GM12878 (cell line): ENCODE measurements around the gene TIAM1. TPM values are rescaled to one million over a fixed set of nuclear protein-coding genes. Genes with fewer than 3 reads are reported as not detected.
A peak's percentile ranks its signal among the peaks of the same experiment; 100 is the strongest.

Experiments
- CEBPB ChIP-seq, 2 experiments: fragments of 150-350 bp in 1 of 2; IDR thresholded peaks; 2 replicates each; pipeline ENCODE4 v1.6.1; 2012 to 2014; ENCODE audit warnings: low read depth in 2 of 2, low read length in 2 of 2, borderline replicate concordance in 1 of 2, inconsistent platforms in 1 of 2
- CREM ChIP-seq: IDR thresholded peaks from 2 replicates; pipeline ENCODE4 v1.6.1; 2014; ENCODE audit warnings: antibody characterized with exemption, low read depth
- FOS ChIP-seq: IDR thresholded peaks from 3 replicates; pipeline ENCODE4 v1.6.1; 2011; ENCODE audit warnings: borderline replicate concordance; ENCODE audit not compliant: insufficient read length; ENCODE audit errors: extremely low read depth
- GABPA ChIP-seq: IDR thresholded peaks from 2 replicates; pipeline ENCODE4 v1.6.1; 2014; ENCODE audit warnings: antibody characterized with exemption, low read depth, mild to moderate bottlenecking, inconsistent platforms
- IKZF2 ChIP-seq, 2 experiments: fragments of 450-650 bp; IDR thresholded peaks; 2 replicates each; pipeline ENCODE4 v1.6.1; 2017; ENCODE audit warnings: mild to moderate bottlenecking in 2 of 2, moderate library complexity in 2 of 2
- KAT2A ChIP-seq: conservative IDR thresholded peaks from 2 replicates; pipeline ENCODE4 v1.6.1; 2011; ENCODE audit warnings: low read depth, low read length; ENCODE audit not compliant: control insufficient read depth
- KDM1A ChIP-seq: fragments of 200-600 bp; sonication (generic); IDR thresholded peaks from 2 replicates; pipeline ENCODE4 v1.6.1; 2016; ENCODE audit warnings: borderline replicate concordance
- MEF2A ChIP-seq: IDR thresholded peaks from 2 replicates; pipeline ENCODE4 v1.6.1; 2011; ENCODE audit warnings: low read depth, mild to moderate bottlenecking, low read length, moderate library complexity; ENCODE audit not compliant: insufficient read depth
- NFXL1 ChIP-seq: fragments of 450-650 bp; IDR thresholded peaks from 2 replicates; pipeline ENCODE4 v1.6.1; 2017; ENCODE audit warnings: antibody characterized with exemption, mild to moderate bottlenecking, borderline replicate concordance
- NFYA ChIP-seq: IDR thresholded peaks from 2 replicates; pipeline ENCODE4 v1.6.1; 2011; ENCODE audit warnings: low read depth, mild to moderate bottlenecking, low read length, improper control_type of control experiment, borderline replicate concordance
- NFYB ChIP-seq: IDR thresholded peaks from 2 replicates; pipeline ENCODE4 v1.6.1; 2011; ENCODE audit warnings: low read depth, mild to moderate bottlenecking, low read length, improper control_type of control experiment, moderate library complexity; ENCODE audit not compliant: insufficient read depth
- NKRF ChIP-seq: fragments of 450-650 bp; conservative IDR thresholded peaks from 2 replicates; pipeline ENCODE4 v1.6.1; 2017; ENCODE audit warnings: mild to moderate bottlenecking, moderate library complexity
- POLR2AphosphoS5 ChIP-seq: IDR thresholded peaks from 2 replicates; pipeline ENCODE4 v1.6.1; 2011; ENCODE audit warnings: mild to moderate bottlenecking, low read length, inconsistent platforms
- RBBP5 ChIP-seq: fragments of 200-600 bp; sonication (generic); conservative IDR thresholded peaks from 2 replicates; pipeline ENCODE4 v1.6.1; 2016
- TAF1 ChIP-seq: IDR thresholded peaks from 2 replicates; pipeline ENCODE4 v1.6.1; 2011; ENCODE audit warnings: mild to moderate bottlenecking, low read depth, low read length, borderline replicate concordance
- ZBTB11 ChIP-seq: fragments of 450-650 bp; formaldehyde crosslinking; IDR thresholded peaks from 2 replicates; pipeline ENCODE4 v1.5.0; 2022; ENCODE audit warnings: mild to moderate bottlenecking, missing genetic modification characterization
- ZNF274 ChIP-seq: IDR thresholded peaks from one replicate; pipeline ENCODE4 v1.8.0; 2011; ENCODE audit not compliant: insufficient read length, insufficient read depth
- polyA plus RNA-seq, 11 experiments: library from polyadenylated mRNA; depleted of rRNA in 4 of 11; unstranded in 6 of 11; stranded (reverse) in 5 of 11; fragments of >200 nt; fragmentation: Nextera tagmentation in 4 of 11; fragmentation: Illumina TruSeq in 1 of 11; extraction: Ambion mirVana in 4 of 11; extraction: Trizol in 1 of 11; gene quantifications; 1 replicate in 1 of 11; 2 replicates in 10 of 11; pipeline versions ENCODE4 v1.2.1 to v1.2.3, GENCODE V29; 2011 to 2016; ENCODE audit warnings: inconsistent platforms in 2 of 11, missing spikeins in 2 of 11, low read depth in 1 of 11
- total RNA-seq, 4 experiments: library from RNA; depleted of rRNA in 3 of 4; stranded (reverse); fragments of >200 nt in 3 of 4; fragmentation: Illumina TruSeq in 1 of 4; extraction: Trizol in 1 of 4; gene quantifications; 2 replicates each; pipeline versions ENCODE4 v1.2.1 to v1.2.3, GENCODE V29; 2013 to 2021
- TF ChIP-seq, protein P1 (sequence below): fragments of 450-650 bp; IDR thresholded peaks from 2 replicates; pipeline ENCODE4 v1.6.1; 2016; ENCODE audit warnings: mild to moderate bottlenecking
- TF ChIP-seq, protein P2 (sequence below): fragments of 450-650 bp; IDR thresholded peaks from 2 replicates; pipeline ENCODE4 v1.6.1; 2017; ENCODE audit warnings: mild to moderate bottlenecking, moderate library complexity

TIAM1 gene
- total and polyA plus RNA-seq, 10 of the 15 experiments (the other 5 are each of a cell fraction or from before 2014, with no cell fraction given), result 0.31 to 35.9 (median 0.78) TPM

DNA sequence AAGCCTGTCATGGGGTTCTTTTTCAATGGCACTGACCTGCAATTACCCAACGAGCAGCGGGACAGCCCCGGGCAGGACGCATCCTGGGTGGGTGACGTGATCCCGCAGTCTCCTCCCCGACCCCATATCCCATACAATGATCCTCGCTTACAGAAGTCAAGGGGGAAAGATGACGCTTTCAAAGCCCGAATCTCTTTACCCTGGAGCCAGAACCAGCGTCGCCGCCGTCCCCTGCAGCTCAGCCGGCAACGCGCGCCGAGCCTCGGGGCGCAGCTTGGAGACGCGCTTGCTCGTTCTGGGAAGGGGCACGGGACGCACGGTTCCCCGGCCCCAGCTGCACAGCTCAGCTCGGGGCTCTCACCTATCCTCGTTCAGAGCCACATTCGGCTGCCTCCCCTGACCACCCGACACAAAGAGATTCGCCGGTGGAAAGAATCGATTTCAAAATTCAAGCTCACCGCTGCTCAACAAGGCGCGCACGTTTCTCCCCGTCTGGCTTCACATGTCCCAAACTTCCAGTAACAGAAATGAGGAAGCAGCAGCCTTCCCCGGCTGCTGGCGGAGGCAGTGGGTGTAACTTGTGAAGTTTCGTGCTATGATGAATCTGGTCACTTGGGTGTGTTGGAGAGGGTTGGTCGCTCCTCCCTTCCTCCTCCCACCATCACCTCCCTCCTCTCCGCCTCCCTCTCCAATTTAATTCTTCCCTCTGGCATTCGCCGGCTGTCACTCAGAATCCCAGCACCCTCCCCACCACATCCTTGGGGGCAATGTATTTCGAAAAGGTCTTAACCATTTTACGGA is at the start of gene TIAM1 (continued):
- no peak for TF ChIP-seq KDM1A
- TF ChIP-seq MEF2A, result no peak
- TF ChIP-seq NFYA, result no peak
- TF ChIP-seq, protein P1, sequence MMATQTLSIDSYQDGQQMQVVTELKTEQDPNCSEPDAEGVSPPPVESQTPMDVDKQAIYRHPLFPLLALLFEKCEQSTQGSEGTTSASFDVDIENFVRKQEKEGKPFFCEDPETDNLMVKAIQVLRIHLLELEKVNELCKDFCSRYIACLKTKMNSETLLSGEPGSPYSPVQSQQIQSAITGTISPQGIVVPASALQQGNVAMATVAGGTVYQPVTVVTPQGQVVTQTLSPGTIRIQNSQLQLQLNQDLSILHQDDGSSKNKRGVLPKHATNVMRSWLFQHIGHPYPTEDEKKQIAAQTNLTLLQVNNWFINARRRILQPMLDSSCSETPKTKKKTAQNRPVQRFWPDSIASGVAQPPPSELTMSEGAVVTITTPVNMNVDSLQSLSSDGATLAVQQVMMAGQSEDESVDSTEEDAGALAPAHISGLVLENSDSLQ, result peak; percentile 60
- no peak for TF ChIP-seq ZNF274
- no peak for TF ChIP-seq NFYB
- no peak for TF ChIP-seq KAT2A
- no peak for TF ChIP-seq FOS
- TF ChIP-seq NKRF, result peak; percentile 21; the same call in 1 of the 2 replicates
- TF ChIP-seq GABPA, result no peak
- TF ChIP-seq IKZF2 (IDR thresholded peaks at IDR 0.05), result peak; percentile 79 to 86; a peak in 3 of 4 replicates
- no peak for TF ChIP-seq CREM
- TF ChIP-seq ZBTB11 (CRISPR knock-in tag), result no peak
- no peak for TF ChIP-seq TAF1
- no peak for TF ChIP-seq NFXL1
- TF ChIP-seq, protein P2, sequence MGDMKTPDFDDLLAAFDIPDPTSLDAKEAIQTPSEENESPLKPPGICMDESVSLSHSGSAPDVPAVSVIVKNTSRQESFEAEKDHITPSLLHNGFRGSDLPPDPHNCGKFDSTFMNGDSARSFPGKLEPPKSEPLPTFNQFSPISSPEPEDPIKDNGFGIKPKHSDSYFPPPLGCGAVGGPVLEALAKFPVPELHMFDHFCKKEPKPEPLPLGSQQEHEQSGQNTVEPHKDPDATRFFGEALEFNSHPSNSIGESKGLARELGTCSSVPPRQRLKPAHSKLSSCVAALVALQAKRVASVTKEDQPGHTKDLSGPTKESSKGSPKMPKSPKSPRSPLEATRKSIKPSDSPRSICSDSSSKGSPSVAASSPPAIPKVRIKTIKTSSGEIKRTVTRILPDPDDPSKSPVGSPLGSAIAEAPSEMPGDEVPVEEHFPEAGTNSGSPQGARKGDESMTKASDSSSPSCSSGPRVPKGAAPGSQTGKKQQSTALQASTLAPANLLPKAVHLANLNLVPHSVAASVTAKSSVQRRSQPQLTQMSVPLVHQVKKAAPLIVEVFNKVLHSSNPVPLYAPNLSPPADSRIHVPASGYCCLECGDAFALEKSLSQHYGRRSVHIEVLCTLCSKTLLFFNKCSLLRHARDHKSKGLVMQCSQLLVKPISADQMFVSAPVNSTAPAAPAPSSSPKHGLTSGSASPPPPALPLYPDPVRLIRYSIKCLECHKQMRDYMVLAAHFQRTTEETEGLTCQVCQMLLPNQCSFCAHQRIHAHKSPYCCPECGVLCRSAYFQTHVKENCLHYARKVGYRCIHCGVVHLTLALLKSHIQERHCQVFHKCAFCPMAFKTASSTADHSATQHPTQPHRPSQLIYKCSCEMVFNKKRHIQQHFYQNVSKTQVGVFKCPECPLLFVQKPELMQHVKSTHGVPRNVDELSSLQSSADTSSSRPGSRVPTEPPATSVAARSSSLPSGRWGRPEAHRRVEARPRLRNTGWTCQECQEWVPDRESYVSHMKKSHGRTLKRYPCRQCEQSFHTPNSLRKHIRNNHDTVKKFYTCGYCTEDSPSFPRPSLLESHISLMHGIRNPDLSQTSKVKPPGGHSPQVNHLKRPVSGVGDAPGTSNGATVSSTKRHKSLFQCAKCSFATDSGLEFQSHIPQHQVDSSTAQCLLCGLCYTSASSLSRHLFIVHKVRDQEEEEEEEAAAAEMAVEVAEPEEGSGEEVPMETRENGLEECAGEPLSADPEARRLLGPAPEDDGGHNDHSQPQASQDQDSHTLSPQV, result no peak
- TF ChIP-seq CEBPB (IDR thresholded peaks at IDR 0.05; ENCODE audit: borderline replicate concordance in 1 of 2, low read depth in 2 of 2, low read length in 2 of 2), result no peak
- TF ChIP-seq RBBP5, result no peak
- no peak for TF ChIP-seq POLR2AphosphoS5
